Stimulated activated CD8-positive, alpha-beta memory T cell treated with anti-CD3 and anti-CD28 coated beads, Interleukin-12 subunit alpha, Interleukin-12 subunit beta, amount 100 ng/mL, for 24 hours (primary cell): ENCODE measurements around the gene IFT74.
"Not testable (repeated sequence)": the region's sequence is repeated elsewhere in the genome, so short reads cannot be mapped to it uniquely, and the experiment has no call there.

Experiments
- DNase-seq: peaks from one replicate; pipeline ENCODE4 v3.0.0-alpha.2; 2020; ENCODE audit errors: extremely low read depth

Gene IFT74

DNA sequence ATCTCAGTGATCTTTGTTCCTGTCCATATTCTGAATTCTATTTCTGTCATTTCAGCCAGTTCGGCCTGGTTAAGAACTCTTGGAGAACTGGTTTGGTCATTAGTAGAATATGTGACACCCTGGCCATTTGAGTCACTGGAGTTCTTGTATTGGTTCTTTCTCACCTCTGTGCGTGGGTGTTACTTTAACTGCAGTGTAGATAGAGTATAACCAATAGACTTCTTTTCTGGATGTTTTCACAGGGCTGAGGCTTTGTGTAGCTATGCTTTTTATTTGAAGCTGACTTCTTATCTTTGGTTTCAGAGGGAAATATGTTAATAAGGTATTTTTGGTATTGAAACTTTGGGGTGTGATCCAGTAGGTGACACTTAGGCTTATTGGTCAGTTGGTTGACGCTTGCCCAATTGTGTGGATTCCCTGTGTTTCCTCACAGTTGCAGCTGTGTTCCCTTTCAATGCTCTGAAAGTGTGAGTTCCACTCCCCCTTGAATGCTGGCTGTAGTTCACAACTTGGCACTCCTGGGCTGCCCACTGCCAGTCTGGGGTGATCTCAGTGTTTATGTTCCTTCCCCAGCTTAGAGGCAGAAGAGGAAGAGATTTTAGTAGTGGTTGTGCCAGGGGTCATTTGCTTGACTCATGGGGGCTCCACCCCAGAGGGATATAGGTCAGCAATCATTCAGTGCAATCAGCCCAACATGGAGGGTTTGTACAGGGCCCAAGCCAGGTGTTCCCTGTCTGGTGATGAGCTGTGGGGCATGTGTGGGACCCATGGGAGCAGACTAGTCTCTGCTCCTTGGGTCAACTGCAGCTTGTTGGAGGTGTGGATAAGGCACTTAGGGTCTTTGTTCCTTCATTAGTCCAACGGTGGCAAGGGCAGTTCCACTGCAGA, 117.9 kb downstream of the IFT74 start:
- no peak for DNase-seq

DNA sequence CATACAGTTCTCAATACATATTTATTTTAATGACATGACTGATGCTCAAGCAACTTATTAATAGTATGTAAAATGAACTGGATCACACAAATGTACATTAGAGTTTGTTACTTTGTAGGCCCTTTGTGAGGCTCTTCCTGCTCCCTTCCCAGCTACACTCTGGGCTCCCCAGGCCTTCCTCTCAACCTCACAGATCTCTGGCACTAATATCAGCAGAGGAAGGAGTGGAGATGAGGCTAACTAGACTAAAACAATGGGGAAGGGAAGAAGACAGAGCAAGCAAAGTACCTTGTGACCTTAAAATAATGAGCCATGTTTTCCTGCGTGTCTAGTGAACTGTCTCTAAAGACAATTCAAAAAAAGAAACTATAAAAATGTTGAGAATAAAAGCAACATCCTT, 122.5 kb downstream of the IFT74 start:
- no peak for DNase-seq

DNA sequence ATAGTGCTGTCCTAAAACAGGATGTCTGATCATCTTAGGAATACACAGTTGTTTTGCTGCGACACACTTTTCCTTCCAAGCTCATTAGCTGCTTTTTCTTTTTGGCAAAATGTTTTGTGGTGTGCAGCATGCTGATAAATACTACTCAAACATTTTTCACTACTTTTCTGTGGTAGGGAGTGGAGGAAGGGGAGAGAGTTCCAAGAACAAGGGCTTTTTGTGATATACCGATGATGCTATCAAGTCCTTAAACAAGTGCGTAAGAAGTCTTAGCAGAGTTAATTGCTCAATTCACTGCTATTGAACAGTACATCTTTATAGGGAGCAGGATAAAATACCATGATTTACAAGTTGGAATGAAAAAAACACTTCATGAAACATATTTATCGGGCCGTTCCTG, 129.2 kb downstream of the IFT74 start:
- DNase-seq = no peak

DNA sequence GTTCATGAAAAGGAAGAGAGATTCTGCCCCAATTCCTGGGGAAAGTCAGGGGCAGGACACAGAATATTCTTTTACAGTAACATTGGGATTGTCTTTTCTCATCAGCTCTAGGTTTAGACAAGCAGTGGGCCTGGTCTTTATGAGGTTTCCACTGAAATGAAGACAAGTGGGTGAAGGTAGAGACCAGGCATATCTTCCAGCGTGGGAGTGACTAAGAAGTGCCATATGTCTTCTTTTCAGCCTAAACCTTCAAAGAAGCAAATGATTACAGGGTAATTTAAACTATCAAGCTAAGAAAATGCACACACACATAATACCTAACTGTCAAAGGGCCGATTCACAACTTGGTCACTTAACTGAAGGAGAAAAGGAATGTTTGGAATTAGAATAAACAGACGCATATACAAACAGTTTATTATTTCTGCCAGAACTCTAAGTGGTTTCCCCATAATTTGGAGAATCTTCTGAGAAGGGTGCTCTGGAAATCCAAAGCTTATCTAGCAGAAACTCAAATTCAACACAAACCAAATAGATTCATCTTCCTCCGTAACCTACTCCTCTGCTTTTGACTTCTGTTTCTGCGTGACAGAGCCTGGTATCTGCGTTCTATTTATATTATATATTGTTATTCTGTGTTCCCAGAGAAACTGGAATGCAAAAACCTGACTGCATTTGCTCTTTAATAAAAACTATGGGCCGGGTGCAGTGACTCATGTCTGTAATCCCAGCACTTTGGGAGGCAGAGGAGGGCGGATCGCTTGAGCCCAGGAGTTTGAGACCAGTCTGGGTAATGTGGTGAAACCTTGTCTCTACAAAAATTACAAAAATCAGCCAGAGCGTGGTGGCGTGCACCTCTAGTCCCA, 130.8 kb downstream of the IFT74 start:
- no peak for DNase-seq

DNA sequence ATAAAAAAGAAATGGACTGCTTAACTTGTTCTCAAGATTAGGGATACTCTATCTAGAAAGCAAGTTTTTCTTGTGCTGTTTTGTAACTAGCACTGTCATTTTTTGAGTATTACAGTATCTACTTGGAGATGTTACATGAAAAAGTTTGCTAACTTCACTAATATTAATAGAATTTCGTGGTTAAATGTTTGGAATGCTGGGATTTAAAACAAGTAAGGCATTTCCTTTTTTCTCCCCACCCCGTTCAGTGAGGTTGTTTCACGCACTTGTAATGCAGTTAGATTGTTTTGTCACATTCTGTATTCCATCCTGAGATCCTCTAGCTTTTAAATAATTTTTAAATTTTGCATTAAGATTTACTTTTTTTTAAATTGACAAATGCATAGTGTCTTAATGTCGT, 132.8 kb downstream of the IFT74 start:
- DNase-seq = no peak

DNA sequence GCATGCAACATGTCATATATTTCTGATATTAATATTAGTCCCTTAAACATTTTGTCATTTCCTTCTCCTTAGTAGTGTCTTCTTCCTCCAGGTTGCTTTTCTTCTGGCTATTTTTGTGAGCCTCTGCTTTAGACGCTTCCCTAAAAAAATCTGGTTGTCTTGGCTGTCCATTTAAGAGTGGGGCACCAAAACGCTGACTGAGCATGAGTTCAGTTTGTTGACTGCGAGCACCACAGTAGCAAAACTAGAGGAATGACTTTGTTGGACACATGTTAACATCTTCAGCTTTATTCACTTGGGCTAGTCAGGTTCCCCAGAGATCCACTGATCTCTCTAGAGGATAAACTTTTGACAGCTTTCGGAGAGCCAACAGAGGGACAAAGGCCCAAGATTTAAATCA, 133.5 kb downstream of the IFT74 start:
- no peak for DNase-seq

DNA sequence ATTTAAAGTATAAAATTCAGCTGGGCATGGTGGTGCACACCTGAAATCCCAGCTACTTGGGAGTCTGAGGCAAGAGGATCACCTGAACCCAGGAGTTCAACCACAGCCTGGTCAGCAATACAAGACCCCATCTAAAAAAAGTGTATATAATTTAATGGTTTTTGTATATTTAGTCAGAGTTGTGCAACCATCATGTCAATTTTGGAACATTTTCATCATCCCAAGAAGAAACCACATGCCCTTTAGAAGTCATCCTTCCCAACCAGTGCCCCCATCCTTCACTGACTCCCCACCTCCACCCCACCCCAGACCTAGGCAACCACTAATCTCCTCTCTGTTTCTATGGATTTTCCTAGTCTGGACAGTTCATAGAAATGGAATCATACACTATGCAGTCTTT, 134.0 kb downstream of the IFT74 start:
- DNase-seq = no peak

DNA sequence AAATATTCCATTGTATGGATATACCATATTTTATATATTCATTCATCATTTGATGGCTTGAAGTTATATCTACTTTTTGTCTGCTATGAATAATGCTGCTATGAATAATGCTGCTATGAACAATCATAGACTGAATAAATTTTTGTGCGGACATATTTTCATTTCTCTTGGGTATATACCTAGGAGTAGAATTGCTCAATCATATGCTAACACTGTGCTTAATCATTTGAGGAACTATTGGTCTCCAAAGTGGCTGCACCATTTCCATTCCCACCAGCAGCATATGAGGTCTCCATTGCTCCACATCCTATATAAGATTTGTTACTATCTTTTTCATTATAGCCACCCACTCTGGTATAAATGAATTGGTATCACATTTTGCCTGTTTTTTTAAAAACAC, 134.5 kb downstream of the IFT74 start:
- no peak for DNase-seq

DNA sequence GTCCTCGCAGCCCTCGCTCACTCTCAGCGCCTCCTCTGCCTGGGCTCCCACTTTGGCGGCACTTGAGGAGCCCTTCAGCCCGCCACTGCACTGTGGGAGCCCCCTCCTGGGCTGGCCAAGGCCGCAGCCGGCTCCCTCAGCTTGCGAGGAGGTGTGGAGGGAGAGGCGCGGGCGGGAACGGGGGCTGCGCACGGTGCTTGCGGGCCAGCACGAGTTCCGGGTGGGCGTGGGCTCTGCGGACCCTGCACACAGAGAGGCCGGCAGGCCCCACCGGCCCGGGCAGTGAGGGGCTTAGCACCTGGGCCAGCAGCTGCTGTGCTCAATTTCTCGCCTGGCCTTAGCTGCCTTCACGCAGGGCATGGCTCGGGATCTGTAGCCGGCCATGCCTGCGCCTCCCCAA, 136.3 kb downstream of the IFT74 start:
- not testable (repeated sequence) for DNase-seq

DNA sequence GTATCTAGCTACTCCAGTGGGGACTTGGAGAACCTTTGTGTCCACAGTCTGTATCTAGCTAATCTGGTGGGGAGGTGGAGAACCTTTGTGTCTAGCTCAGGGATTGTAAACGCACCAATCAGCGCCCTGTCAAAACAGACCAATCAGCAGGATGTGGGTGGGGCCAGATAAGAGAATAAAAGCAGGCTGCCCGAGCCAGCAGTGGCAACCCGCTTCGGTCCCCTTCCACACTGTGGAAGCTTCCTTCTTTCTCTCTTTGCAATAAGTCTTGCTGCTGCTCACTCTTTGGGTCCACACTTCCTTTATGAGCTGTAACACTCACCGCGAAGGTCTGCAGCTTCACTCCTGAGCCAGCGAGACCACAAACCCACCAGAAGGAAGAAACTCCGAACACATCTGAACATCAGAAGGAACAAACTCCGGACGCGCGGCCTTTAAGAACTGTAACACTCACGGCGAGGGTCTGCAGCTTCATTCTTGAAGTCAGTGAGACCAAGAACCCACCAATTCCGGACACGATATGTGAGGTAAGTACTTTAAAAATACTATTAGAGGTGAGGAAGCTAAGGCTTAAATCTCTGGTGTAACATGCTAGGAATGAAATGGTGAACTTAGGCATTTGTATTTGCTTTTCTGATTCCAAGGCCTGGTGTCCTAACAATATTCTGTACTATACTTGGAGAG, 137.3 kb downstream of the IFT74 start:
- DNase-seq = not testable (repeated sequence)

DNA sequence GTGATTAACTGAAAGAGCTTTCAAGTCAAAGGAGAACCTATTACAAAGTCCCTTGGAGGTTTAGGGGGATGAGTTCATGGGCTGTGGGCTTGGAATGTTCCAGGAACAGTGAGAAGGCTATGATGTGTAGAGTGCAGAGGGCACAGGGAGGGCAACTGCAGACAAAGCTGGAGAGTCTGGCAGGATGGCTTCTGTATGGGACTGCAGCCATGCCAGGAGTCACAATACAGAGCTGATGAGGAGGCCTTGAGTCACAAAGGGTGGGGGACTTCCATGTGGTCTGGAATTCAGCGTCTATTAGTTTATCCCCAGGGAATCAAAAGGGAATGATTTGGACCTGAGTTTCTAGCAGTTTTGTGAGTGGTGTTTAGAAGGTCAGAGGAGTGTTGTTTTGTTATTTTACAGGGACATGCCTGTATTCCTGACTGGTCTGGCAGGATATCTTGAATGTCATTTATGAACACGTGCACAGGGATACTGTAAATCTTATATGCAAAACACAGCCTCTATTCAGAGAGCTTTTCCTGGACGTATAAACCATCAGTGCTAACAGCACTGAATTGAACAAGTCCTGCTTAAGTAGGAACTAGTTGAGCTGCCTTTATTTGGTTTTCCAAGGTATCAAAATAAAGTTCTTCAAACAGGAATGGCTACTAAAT, 138.6 kb downstream of the IFT74 start:
- DNase-seq = no peak

DNA sequence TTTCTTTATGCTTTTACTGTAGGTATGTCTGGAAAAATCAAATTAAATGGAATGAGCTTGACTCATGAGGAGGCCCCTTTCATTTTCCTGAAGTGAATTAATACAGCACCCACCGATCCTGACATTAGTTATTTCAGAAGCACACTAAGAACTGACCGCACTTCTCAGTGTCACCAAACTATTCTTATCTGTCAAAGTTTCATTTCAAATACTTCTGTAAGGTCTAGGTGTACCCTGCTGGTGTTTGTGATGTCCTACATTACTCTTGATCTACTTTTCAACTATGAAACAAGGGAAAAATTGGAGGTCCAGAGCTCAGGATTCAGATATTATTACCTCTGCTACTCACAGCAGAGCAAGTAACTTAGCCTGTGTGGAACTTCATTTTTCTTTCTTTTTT, 151.0 kb downstream of the IFT74 start:
- no peak for DNase-seq

DNA sequence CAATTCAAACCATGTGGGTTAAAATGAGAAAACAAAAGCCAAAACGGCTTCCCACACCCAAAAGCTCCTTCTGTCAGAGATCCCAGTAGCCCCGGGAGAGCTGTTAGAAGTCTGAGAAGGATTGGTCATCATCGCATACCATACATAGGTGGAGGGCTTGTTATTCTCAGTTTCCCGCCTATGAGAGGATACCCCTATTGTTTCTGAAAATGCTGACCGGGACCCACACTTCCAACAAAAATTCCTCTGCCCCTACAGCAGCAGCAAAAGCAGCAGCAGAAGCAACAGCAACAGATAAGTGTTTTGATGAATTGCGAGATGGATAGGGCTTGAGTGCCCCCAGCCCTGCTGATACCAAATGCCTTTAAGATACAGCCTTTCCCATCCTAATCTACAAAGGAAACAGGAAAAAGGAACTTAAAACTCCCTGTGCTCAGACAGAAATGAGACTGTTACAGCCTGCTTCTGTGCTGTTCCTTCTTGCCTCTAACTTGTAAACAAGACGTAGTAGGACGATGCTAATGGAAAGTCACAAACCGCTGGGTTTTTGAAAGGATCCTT, 152.8 kb downstream of the IFT74 start, which contains the start of gene TEK:
Gene TEK (plus strand): TSS at position 245 of the 561 bp plus-strand sequence. CDS start 366 bp downstream, outside the sequence.
- no peak for DNase-seq

DNA sequence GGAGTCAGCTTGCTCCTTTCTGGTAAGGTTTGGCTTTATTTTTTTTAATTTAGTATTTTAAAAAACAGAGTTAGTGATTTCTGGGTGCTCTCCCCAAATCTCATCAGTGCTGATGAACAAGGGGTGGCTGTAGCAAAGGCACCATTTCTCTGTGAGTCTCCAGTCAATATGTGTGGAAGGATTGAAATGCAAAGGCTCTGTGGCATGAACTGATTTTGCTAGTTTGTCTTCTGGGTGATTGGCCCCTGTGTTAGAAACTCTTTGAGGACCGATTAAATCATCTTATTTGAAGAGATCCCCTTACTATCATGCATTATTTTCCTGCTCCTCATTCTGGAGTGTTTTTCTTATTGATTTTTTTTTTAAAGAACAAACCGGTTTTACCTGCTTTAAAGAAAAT, 153.4 kb downstream of the IFT74 start:
- DNase-seq = no peak

DNA sequence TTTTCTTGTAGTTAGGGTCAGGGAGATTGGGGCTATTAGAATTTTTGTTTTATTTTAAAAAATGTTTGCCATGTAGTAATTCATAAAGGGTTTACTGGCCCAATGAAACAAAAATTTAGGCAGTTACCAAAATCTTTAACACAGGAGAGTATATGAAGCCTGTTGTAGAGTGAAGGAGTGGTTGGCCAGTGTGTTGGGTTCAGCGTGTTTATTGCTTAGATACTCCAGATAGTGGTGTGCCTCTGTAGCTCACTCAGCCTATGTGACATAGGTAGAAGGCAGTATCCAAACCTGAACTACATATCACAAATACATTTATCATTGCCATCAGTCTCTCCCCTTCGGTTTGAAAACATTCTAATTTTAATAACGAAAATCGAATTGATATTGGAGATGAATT, 154.0 kb downstream of the IFT74 start:
- DNase-seq = no peak

DNA sequence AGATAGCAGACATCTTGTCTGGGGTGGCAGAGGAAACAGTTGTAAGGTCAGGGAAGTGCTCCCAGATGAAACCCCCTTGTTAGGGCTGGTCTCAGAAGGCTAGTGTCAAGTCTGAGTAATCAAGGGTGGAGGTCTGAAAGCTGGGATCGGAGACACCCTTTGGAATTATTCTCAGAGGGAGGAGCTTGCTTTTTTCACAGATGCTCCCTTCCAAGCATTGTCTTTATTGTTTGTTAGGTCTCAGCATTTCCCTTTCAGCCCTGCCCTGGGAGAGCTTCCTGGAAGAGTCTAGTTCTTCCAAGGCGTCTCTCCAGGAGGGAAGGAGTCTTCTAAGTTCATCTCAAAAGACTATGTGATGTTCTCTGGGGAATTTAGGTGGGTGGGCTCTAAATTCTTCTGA, 156.0 kb downstream of the IFT74 start:
- no peak for DNase-seq
